NCI-H748 (cell line): ENCODE measurements around the gene DPM1.
A peak's percentile ranks its signal among the peaks of the same experiment; 100 is the strongest.

Experiments
- DNase-seq: peaks from one replicate; lab custom pipeline; 2025; ENCODE audit not compliant: unreplicated experiment; lab: John Stamatoyannopoulos, UW

Gene DPM1

DNA sequence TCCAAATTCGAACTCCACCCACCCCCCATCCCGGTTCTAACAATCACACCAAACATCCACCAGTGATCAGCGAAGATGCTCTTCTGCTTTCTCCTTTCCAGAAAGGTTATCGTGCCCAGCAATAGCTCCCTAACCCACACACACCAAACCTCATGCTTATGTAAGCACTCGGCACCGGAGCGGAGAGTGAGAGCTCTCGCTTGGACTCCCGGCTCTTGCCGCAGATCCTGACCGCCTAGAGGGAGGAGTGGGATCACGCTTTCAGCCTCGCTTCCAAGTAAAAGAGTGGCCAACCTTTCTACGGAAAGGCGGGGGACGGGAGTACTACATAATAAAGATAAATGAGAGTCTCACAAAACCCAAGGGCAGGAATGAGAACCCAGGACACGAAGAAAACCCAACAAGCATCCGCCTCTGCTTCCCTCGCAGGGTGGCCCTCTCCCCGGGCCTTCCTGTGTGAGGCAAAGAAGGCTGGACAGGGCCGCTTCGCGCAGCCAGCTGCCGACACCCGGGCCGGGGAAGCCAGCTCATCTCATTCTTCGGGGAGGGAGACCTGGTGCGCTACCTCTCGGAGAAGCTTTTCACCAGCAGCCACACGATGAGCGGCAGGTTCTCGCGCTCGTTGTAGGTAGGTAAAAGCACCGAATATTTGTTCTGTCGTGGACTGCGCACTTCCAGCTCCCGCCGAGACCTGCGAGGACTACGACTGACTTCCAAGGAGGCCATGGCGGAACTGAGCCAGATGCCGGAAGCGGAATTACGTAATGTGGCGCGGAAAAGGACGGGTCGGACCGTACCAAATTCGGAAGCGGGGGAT, at the start of gene DPM1:
DPM1 (minus strand) TSS at position 735 of the 817 bp plus-strand sequence; CDS start at position 726, 9 bp downstream.
- DNase-seq, result peak; percentile 88

DNA sequence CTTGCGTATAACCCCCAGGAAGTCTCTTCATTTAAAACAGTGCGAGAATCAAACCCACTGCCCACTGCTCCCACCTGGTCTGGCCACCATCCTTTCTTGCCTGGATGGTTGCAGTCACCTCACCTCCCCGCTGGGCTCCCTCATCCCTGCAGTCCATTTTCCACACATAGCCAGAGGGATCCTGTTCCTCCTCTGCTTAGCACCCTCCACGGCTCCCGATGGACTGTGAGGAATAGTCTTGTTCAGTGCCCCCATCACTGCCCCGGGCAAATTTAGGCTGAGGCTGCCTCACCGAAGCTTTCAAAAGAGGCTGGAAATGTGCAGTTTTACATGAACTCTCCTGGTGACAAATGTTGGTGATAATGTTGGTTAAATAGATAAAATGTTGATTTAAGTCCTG, 46.9 kb upstream of the DPM1 start:
- no peak for DNase-seq

DNA sequence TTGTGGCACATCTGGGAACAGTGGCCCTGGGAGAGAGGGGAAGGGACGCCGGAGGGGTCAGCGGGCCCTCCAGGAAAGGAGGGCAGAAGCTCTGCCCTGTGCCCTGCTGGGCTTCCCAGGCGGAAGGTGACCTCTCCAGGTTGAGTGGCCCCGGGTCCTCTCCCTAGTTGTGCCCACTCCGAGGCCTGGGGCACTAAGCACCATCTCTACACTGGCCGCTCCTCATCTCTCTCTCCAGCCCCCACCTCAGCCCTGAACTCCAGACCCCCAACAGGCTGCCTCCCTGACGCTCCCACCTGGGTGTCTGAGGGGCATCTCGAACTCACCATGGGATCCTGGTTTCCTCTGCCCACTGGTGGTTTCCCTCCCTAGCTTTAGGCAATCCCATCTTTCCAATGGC, 46.4 kb upstream of the DPM1 start:
- DNase-seq, result no peak

DNA sequence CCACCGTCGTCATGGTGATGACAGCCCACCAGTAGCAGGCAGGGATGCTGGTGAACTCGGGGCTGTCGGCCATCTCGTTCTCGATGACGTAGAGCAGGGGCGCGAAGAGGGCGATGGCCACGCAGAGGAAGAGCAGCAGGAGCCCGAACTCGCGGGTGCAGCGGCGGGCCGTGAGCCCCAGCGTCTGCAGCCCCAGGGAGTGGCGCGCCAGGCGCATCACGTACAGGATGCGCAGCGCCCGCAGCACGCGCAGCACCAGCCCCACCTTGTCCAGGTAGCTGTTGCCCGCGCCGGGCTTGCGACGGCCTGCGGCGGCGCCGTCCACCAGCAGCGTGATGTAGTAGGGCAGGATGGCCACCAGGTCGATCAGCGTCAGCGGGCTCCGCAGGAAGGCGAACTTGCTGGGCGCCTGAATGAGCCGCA, 46.0 kb upstream of the DPM1 start:
- no peak for DNase-seq

DNA sequence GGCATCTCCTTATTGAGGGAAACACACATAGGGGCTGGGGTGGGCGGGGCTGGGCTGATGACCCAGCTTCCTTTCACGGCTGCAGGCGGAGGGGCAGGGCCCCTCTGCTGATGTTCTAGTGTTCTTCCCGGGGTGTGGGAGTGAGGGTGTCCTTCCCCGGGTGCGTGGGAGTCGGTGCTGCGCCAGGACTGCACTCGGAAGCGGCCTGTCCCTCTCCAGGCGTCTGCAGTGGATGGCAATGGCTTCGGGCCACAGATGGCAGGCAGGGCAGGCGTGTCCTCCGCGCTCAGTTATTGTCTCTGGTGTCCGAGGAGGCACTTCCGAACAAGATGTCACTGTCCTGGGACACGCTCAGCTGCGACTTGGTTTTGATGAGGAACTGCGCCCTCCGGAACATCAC, 45.4 kb upstream of the DPM1 start:
- no peak for DNase-seq

DNA sequence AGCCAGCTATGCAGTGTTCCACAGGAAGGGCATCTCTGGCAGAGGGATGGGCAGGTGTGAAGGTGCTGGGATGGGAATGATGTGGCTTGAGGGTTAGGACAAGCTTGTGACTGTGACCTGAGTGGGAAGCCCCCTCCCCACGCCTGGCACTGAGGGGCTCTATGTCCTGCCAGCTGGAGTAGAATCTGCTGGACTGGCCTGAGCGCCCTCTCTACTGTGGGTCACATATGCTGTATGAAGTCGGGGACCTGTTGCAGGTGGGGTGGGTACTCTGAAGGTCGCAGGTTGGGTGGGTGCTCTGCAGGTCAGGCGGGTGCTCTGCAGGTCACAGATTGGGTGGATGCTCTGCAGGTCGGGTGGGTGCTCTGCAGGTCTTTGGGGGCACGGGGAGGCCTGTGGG, 44.3 kb upstream of the DPM1 start:
- no peak for DNase-seq

DNA sequence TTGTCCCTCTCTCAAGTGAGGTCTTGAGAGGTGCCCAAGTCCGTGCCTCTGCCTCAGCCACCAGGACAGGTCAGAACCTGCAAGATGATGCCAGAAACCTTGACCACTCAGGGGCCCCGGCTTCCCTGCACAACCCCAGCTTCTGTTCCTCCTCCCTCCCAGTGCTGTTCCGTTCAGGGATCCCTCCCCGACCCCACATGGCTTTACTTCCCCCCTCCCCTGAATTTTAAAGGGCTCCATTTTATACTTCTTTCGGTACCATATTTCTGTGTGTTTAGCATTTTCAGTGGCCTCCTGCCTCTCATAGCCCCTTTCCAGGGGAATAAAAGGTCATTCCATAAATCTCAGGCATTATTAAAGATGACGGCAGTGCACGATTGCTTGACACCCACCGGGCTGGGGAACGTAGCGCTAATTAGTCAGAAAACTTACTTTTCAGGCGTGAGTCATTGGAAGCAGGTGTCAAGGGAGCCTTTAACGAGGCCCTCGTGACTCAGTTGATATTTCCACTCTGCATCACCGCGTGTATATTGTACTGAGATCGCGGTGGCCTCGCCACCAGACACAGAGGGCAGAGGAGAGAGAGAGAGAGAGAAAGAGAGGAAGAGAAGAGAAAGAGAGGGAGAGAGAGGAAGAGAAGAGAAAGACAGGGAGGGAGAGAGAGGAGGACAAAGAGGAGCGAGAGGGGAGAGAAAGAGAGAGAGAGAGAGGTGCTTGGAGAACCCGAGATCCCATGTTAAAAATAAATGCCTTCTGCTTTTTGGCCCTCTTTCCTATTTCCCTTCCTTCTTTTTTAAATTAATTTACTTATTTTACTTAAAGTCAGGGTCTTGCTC, 43.3 kb upstream of the DPM1 start:
- DNase-seq, result no peak

GRCh38 chr20:50999355-50999754, 41.0 kb upstream of the DPM1 start:
- no peak for DNase-seq

DNA sequence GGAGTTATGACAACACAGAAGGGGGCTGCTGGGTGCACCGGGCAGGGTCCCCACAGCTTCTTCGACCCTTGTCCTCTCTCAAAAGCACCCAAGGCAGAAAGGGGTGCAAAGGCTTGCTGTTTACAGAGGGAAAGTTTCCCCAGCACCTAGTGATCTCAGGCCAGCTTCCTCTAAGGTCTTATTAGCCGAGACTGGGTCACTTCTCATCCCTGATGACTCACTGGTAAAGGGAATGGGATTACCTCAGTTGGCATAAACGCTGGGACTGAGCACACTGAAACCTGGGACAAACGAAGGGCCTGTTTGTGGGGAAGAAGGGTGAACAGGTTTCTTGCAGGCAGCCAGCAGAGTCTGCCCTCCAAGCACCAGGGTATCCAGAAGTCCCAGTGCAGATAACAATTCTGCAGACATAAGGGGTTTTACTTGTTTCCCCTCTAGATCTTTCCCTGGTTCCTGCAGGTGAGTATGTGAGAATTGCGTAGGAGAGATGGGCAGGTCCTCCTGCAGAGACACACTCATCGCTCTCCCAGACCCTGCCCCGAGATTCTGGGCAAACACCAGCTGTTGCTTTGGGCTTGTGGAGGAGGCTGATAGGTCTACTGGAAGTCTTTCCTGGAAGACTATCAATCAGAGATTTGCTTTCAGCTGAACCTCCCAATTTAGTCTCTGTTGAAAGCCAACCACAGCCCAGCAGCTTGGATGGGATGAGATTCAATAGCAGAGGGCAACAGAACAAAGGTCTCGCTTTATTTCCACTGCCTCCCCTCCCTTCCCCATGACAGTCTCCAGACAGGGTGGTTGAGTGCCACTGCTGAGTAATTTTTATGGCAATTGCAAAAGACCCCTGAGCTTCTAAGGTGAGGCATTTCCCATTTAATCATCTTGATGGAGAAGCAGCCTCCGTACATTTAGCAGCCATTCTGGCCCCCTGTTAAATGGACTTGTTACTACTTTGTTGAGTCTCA, 38.9 kb upstream of the DPM1 start:
- DNase-seq, result no peak

DNA sequence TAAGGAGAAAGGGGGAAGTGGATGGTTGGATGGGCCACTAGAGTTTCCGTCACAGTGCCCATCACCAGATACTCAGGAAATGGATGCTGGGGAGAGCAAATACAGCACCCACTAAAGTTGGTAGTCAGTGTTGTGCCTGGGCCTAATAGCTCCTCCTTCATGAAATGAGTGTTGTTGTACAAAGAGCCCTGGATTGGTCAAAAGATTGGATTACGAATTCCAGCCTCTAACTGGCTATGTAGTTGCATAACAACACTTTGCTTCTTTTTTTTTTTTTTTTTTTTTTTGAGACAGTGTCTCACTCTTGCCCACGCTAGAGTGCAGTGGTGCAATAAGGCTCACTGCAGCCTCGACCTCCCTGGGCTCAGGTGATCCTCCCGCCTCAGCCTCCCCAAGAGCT, 37.2 kb upstream of the DPM1 start:
- no peak for DNase-seq

- DNase-seq, result no peak
These were observed 35.5 kb upstream of the DPM1 start for GRCh38 chr20:50993876-50994275.

GRCh38 chr20:50992733-50993457, 34.6 kb upstream of the DPM1 start:
- DNase-seq, result peak; percentile 51

GRCh38 chr20:50992336-50992732, 34.0 kb upstream of the DPM1 start:
- DNase-seq, result no peak

GRCh38 chr20:50991076-50991475, 32.7 kb upstream of the DPM1 start:
- no peak for DNase-seq

GRCh38 chr20:50987493-50988210, 29.3 kb upstream of the DPM1 start:
- peak; percentile 52 for DNase-seq

- DNase-seq, result no peak
These were observed 25.0 kb upstream of the DPM1 start for GRCh38 chr20:50983321-50983720.

GRCh38 chr20:50982363-50982762, 24.0 kb upstream of the DPM1 start:
- peak; percentile 60 for DNase-seq

DNA sequence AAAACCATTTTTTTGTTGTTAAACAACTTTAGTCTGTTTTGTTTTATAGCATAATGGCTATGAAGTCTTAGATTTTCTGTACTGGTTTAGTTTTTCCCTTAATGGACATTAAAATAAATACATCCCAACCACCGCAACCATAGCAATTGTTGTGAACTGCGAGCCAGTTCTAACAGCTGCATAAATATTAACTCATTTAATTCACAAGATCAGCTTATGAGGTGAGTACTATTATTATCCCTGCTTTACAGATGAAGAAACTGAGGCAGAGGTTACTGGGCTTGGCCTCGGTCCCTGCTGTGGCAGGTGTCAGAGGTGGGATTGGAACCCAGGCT, 23.3 kb upstream of the DPM1 start:
- DNase-seq, result no peak

DNA sequence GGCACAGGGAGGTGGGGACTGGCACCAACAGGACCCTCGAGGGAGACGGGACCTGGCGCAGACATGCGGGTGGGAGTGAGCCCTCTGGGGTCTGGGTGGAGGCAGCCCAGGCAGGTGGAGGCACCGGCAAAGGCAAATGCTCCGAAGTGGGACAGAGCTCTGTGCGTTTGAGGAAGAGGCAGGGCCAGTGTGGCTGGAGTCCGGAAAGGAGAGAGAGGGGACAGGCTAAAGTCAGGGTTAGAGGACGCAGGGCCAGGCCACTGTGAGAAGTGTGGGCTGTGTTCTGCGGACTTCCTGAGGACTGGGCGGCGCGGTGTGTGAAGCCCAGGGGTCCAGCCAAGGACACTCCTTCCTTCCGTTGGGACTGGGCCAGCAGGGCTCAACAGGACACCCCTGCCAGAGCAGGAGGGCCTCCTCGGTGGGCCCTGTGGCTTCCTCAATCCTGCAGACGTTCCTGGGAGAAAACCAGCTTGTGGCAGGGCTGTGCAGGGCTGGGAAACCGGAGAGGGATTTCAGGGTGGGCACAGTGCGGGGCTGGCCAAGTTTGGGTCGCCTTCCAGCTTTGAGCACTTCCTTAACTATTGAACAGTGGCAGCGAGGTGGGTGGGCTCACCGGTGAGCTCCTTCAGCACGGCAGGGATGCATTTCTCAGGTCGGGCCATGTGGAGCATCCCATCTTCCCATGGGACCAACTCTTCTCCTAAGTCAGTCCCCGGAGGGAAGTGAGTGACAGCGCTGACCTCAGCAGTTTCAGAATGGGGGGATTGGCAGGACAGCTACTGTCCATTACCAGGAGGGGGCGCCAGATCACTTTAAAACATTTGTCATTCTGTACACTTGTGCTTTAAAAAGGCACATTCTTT, 22.8 kb upstream of the DPM1 start:
- peak; percentile 42 for DNase-seq
